Measurements from ENCODE around the gene MRNIP.

Gene MRNIP

DNA sequence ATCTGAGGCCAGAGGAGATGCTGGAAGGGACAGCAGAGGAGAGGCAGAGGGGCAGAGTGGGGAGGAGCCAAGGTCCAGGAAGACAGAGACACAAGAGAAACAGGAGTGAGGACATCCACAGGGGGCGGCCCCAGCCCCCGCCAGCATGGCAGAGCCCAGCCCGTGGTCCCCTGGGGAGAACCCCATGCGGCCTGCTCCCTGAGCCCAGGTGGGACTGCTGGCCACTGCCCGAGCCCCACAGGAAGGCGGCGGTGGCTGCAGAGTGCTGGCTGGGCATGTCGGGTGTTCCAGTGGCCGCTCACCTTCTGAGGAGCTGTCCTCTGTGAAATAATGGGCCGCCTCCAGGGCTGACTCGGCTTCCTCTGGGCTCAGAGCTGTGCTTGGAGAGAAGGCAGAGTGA is 8.9 kb upstream of the MRNIP start:
- TF ChIP-seq CREB1 (IDR thresholded peaks at IDR 0.05; ENCODE audit: low read depth) (no peak), TCF12 (IDR thresholded peaks at IDR 0.05; ENCODE audit: low read depth) (no peak), EGR1 (IDR thresholded peaks at IDR 0.05) (no peak), RAD21 (IDR thresholded peaks at IDR 0.05; ENCODE audit: low read depth) (no peak)
- TF ChIP-seq, protein P1, sequence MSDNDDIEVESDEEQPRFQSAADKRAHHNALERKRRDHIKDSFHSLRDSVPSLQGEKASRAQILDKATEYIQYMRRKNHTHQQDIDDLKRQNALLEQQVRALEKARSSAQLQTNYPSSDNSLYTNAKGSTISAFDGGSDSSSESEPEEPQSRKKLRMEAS (IDR thresholded peaks at IDR 0.05) = no peak
- TF ChIP-seq, protein P2, sequence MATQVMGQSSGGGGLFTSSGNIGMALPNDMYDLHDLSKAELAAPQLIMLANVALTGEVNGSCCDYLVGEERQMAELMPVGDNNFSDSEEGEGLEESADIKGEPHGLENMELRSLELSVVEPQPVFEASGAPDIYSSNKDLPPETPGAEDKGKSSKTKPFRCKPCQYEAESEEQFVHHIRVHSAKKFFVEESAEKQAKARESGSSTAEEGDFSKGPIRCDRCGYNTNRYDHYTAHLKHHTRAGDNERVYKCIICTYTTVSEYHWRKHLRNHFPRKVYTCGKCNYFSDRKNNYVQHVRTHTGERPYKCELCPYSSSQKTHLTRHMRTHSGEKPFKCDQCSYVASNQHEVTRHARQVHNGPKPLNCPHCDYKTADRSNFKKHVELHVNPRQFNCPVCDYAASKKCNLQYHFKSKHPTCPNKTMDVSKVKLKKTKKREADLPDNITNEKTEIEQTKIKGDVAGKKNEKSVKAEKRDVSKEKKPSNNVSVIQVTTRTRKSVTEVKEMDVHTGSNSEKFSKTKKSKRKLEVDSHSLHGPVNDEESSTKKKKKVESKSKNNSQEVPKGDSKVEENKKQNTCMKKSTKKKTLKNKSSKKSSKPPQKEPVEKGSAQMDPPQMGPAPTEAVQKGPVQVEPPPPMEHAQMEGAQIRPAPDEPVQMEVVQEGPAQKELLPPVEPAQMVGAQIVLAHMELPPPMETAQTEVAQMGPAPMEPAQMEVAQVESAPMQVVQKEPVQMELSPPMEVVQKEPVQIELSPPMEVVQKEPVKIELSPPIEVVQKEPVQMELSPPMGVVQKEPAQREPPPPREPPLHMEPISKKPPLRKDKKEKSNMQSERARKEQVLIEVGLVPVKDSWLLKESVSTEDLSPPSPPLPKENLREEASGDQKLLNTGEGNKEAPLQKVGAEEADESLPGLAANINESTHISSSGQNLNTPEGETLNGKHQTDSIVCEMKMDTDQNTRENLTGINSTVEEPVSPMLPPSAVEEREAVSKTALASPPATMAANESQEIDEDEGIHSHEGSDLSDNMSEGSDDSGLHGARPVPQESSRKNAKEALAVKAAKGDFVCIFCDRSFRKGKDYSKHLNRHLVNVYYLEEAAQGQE (IDR thresholded peaks at IDR 0.05; ENCODE audit: low read depth) = no peak
- TF ChIP-seq, protein P3, sequence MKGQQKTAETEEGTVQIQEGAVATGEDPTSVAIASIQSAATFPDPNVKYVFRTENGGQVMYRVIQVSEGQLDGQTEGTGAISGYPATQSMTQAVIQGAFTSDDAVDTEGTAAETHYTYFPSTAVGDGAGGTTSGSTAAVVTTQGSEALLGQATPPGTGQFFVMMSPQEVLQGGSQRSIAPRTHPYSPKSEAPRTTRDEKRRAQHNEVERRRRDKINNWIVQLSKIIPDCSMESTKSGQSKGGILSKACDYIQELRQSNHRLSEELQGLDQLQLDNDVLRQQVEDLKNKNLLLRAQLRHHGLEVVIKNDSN (IDR thresholded peaks at IDR 0.05) = no peak

DNA sequence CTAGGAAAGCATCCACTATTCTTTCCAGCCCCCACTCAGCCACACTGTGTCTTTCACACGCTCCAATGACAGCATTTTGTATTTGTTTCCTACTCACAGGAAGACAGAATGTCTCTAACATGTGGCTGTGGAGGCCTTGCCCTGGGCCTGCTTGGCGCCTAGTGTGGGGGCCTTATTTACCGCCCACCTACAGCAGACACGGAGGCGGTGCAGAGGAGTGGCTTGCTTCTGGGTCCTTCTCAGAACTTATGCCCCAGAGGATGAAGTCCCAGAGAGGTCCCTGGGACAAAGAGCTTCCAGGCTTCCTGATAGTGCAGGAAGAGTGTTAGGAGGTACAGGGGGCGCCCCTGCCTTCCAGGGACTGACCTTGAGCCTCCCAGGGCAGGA is 8.5 kb upstream of the MRNIP start:
- TF ChIP-seq RAD21 (IDR thresholded peaks at IDR 0.05; ENCODE audit: low read depth) = no peak

DNA sequence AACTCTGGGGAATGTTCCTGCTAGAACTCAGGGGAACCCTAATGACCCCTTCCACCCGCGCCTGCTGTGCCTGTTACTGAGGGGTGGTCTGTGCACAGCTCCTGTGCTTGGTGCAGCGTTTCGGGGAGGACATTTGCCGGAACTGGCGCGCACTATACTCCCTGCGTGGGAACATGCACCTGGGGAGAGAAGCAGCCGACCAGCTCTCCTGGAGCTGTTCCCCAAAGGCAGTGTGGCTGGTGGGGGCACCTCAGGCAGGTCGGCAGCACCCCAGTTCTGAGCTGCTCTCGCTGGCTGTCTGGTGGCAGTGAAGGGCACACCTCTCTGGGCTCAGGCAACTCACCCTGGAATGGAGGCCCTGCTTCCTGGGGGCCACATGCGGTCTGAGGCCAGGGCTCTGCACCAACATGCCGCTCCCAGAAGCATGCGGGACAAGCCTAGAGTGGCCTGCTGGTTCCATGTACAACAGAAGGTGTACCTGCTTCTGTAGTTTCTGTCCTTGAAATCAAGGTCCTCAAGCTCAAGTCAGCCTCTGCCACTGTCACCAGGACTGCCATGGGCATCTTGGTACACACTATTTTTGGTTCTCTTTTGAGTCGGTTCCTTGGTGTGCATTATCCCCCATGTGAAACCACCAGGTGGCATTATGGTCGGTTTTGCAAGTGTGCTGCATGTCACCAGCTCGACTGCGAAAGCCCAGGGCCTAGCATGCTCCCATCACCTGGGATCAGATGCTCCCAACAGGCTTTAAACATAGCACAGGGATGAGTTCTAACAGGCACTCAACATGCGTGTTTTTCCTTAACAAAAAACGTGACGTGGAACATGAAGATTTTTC is 7.8 kb upstream of the MRNIP start:
- TF ChIP-seq ZBTB7A (IDR thresholded peaks at IDR 0.05; ENCODE audit: low read depth) = no peak
- TF ChIP-seq NFIC (IDR thresholded peaks at IDR 0.05) = no peak
- TF ChIP-seq, protein P1 (IDR thresholded peaks at IDR 0.05) = no peak
- TF ChIP-seq CEBPB (IDR thresholded peaks at IDR 0.05) = no peak
- no peak for TF ChIP-seq CREB1 (IDR thresholded peaks at IDR 0.05; ENCODE audit: low read depth)

DNA sequence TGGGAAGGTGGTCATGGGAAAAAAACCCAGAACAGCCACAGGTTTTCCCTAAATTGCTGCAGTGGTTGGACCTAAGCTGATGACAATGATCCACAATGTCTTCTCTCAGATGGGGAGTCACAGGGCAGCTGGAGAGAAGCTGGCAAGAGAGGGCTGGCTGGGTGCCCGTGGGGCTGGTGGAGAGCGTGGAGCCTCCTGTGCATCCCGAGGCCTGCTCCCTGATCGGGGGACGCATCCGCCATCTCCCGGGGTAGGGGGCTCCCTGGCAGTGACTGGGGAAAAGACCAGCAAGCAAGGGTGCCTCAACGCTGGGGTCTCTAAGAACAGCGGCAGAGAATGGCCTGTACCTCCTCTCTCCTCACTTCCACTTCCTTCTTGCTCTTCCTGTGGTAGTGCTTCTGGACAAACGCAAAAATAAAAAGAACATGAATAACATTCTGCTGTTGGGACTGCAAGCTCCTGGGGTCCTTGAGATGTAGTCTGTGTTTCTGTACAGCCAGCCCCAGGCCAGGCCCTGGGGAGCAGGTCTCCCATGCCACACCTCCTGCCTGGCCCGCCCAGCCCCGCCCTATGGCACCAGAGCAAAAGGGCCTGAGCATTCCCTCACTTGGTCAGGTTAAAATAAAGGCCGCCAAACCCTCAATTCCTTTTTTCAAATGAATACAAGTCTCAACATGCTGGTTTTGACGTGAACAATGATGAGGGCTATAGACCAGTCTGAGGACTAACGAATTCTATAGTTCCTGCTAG is 7.0 kb upstream of the MRNIP start:
- no peak for TF ChIP-seq ZBTB7A (IDR thresholded peaks at IDR 0.05; ENCODE audit: low read depth)
- TF ChIP-seq, protein P3 (IDR thresholded peaks at IDR 0.05) = no peak

DNA sequence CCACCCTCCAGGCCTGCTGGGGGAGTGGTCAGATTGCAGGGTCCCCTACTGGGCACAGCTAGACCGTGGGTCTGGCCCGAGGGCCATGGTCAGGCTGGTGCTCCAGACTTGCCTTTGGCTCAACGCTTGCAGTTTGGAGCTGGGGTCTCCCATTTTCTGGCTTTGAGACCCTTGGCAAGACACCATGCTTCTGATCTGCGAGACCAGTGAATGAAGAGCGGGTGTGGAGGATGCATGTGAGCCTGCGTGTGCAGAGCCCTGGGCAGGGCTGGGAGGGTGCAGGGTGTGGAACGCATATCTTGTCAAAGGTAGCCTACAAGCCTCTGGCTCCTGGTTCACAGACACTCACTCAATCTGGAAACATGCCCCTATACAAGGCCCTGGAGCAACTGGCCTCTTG is 6.1 kb upstream of the MRNIP start:
- TF ChIP-seq, protein P2 (IDR thresholded peaks at IDR 0.05; ENCODE audit: low read depth) = no peak
- TF ChIP-seq TCF12 (IDR thresholded peaks at IDR 0.05; ENCODE audit: low read depth) = no peak
- no peak for TF ChIP-seq FOXM1 (IDR thresholded peaks at IDR 0.05; ENCODE audit: borderline replicate concordance, low read depth)
- TF ChIP-seq, protein P1 (IDR thresholded peaks at IDR 0.05) = no peak
- TF ChIP-seq EP300 (IDR thresholded peaks at IDR 0.05; ENCODE audit: borderline replicate concordance) = no peak
- no peak for TF ChIP-seq CREB1 (IDR thresholded peaks at IDR 0.05; ENCODE audit: low read depth)
- no peak for TF ChIP-seq TEAD4 (IDR thresholded peaks at IDR 0.05)
- no peak for TF ChIP-seq EGR1 (IDR thresholded peaks at IDR 0.05)
- no peak for TF ChIP-seq YY1 (IDR thresholded peaks at IDR 0.05; ENCODE audit: low read depth)
- TF ChIP-seq RAD21 (IDR thresholded peaks at IDR 0.05; ENCODE audit: low read depth) = no peak
- TF ChIP-seq ZBTB7A (IDR thresholded peaks at IDR 0.05; ENCODE audit: low read depth) = no peak
- no peak for TF ChIP-seq NFIC (IDR thresholded peaks at IDR 0.05)
- TF ChIP-seq, protein P3 (IDR thresholded peaks at IDR 0.05) = no peak
- TF ChIP-seq CEBPB (IDR thresholded peaks at IDR 0.05) = no peak
- TF ChIP-seq TAF1 (IDR thresholded peaks at IDR 0.05; ENCODE audit: low read depth) = no peak
